Astrocyte of the cerebellum (primary cell): ENCODE data around the gene VDR.
"Not testable (repeated sequence)": the region's sequence is repeated elsewhere in the genome, so short reads cannot be mapped to it uniquely, and the experiment has no call there.

Experiments
- DNase-seq: peaks from one replicate; pipeline ENCODE4 v3.0.0-alpha.2; 2011; ENCODE audit warnings: low read depth
- H3K4me3 ChIP-seq: 2 replicates; pipeline ENCODE4 v1.5.1; 2011; ENCODE audit warnings: mild to moderate bottlenecking, low read depth, low read length, moderate library complexity
- in situ Hi-C: cut with HindIII; loops from 2 replicates; pipeline ENCODE4 v1.10.0; 2017; ENCODE audit warnings: low sequenced_read_pairs
- TF ChIP-seq, protein P1 (sequence below): IDR thresholded peaks from 2 replicates; pipeline ENCODE4 v1.5.1; 2012; ENCODE audit warnings: low read length, low read depth, moderate library complexity, mild to moderate bottlenecking; ENCODE audit errors: missing control alignments

VDR gene

DNA sequence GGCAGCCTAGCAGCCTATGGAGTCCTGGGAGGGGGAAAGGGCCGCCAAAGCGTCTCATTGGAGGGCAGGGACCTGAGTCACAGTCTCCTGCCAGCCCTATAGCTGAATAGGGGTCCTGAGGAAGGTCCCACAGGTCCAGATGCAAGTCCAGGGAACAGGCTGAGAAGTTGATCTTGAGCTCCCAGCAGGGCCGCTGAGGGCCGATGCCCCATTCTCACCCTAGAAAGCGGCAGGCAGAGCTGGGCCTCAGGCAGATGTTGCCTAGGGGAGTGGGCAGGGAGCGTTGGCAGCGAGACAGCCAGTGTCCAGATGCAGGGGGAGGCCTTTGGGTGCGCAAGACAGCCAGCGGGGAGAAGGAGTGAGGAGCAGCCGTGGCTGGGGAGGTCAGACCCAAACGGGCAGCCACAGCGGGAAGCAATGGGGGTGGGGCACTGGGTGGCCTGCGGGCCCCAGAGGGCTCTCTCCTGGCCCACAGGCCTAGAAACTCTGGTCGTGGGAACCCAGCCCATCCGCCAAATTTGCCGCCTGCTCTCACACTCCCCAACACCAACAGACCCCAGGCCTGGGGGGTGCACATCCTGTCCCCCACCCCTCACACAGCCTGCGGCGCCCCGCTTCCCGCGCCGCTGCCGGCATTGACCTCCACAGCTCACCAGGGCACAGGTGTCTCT is 86.2 kb downstream of the VDR start:
- TF ChIP-seq, protein P1, sequence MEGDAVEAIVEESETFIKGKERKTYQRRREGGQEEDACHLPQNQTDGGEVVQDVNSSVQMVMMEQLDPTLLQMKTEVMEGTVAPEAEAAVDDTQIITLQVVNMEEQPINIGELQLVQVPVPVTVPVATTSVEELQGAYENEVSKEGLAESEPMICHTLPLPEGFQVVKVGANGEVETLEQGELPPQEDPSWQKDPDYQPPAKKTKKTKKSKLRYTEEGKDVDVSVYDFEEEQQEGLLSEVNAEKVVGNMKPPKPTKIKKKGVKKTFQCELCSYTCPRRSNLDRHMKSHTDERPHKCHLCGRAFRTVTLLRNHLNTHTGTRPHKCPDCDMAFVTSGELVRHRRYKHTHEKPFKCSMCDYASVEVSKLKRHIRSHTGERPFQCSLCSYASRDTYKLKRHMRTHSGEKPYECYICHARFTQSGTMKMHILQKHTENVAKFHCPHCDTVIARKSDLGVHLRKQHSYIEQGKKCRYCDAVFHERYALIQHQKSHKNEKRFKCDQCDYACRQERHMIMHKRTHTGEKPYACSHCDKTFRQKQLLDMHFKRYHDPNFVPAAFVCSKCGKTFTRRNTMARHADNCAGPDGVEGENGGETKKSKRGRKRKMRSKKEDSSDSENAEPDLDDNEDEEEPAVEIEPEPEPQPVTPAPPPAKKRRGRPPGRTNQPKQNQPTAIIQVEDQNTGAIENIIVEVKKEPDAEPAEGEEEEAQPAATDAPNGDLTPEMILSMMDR = no peak
- in situ Hi-C loops = no loop called here
- peak overlapping the region; percentile 64 for H3K4me3 ChIP-seq
- no peak for DNase-seq

DNA sequence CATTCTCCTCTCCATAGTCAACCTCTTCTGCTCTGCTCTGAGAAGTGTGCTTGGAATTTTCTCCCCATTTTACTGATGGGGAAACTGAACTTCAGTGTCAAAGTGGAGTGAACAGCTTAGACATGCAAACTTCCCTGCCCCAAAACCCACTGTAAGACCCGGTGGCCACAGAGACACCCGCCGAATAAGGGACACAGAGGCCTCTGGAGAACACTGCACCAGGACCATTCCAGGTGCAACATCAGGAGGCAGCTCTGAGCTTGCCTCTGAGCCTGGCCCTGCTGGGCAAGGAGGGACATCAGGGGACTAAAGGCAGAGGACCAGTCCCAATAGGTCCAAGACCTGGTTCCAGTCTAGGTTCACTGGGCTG is 86.8 kb downstream of the VDR start:
- TF ChIP-seq, protein P1 = peak; percentile 18
- no peak for DNase-seq
- peak overlapping the region; percentile 64 for H3K4me3 ChIP-seq
- in situ Hi-C loops = no loop called here

DNA sequence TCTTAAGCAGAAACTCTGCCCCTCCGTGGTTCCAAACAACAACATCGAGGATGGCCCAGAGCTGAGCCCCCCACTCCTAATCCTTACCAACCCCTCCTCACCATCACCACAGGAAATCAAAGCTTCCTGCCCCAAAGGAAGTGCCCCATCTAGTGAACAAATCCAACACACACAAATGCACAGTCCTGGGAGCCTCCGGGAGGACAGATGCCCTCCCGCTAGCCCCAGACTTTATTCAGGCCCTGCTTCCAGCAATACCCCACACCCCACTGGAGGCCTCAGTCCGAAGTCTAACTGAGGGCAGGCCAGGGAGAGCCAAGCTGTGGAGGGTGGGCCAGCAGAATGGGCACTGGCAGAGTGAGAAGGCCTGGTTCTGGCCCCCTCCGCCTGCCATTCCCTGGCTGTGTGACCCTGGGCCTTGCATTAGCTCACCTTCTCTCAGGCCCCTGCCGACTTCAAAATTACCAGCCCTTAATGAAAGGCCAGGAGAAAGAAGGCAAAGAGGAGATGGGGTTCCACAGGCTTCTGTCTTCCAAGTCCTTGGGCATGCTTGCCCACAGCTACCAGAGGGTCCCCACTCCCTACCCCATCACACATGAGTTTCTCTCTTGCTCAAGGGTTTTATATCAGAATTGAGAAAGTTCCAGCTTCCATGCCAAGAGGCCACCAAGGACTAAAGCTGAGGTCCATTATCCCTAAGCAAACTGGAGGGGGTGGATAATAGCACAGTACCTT is 87.4 kb downstream of the VDR start:
- peak overlapping the region; percentile 64 for H3K4me3 ChIP-seq
- no peak for DNase-seq
- in situ Hi-C loops = no loop called here
- TF ChIP-seq, protein P1 = peak; percentile 36

DNA sequence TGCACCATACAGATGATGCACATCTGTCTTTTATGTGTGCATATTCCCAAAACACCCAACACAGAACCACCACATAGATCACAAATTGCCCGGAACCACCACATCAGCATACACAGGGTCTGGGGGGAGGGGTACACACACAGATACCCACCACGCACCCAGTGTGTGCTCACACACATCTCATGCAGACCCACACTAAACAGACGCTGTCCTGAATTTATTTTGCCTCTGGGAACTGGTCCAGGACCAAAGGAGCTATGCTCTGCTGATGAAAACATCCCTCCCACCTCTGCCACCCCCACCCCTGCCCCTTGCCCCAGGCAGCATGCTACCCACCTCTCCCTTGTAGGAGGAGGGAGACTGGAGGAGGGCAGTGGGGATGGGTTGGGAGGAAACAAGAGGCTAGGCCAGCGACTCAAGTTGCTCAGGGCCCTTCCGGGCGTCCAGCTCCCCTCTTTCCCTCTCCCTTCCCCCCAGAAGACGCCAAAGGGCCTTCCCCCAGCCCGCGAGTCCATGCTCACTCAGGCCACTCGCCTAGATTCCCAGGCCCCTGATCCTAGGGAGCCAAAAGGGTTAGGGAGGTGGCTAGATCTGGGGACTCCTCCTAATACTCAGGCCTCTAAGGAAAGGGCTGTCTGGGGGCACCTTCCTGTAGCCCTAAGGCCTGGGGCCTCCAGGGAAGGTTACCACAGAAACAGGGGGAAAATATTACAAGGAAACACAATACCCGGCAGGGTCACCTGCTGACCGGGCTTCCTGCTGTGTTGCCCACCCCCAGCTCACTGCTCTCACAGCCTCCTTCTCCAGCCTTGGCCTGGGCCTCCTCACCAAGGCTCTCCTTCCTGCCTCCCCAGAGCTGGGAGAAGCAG is 88.2 kb downstream of the VDR start:
- peak overlapping the region; percentile 64 for H3K4me3 ChIP-seq
- TF ChIP-seq, protein P1 = no peak
- DNase-seq = no peak
- in situ Hi-C loops = no loop called here

DNA sequence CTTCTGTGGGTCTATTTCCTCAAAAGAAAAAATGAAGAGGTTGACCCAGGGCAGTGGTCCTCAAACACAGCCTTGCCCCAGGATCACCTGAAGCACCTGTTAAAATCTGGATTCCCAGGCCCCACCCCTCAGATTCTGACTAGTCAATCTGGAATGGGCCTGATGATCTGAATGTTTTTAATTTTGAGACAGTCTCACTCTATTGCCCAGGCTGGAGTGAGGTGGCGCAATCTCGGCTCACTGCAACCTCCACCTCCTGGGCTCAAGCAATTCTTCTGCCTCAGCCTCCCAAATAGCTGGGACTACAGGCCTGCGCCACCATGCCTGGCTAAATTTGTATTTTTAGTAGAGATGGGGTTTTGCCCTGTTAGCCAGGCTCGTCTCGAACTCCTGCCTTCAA is 89.3 kb downstream of the VDR start:
- DNase-seq, H3K4me3 ChIP-seq, in situ Hi-C loops: not testable (repeated sequence)

DNA sequence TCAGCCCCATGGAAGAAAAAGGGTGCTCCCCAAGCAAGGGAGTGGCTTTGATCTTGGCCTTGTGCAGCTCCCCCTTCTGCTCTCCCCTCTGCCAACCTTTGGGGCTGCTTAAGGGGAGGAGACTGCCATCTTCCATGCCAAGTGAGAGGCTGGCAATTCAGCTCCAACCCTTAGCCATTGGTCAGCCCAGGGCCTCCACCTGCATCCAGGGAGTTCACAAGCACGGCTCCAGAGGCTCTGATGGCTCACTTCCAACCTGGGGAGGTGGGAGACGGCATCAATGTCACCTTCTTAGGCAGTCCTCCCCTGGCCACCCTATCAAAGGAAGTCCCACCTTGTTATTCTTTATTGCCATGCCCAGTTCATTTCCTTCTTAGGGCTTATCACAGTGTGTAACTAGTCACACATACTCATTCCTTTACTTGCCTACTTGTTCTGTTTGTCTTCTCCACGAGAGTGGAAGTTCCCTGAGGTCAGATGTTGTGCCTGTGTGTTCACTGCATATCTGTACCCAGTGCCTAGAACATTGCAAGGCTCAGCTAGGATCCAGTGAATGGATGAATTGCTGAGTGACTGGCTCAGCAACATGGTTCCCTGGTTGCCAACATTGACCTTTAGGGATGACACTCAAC is 90.1 kb downstream of the VDR start:
- DNase-seq = no peak
- TF ChIP-seq, protein P1 = no peak
- in situ Hi-C loops = loop anchor here (5.0 kb wide), 1 partner anchor 73 kb away; no protein-coding TSS in a partner anchor
- H3K4me3 ChIP-seq = no peak overlapping the region
